WERI-Rb-1 (cell line): Measurements from ENCODE around the gene CEP43.
A peak's percentile ranks its signal among the peaks of the same experiment; 100 is the strongest.

ENCODE experiments used
- DNase-seq: peaks from one replicate; pipeline ENCODE4 v3.0.0-alpha.2; 2020
- H3K27ac ChIP-seq: fragments of 250-450 bp; sonication (Bioruptor Pico); 2 replicates; pipeline ENCODE4 v1.5.1; 2020; ENCODE audit warnings: mild to moderate bottlenecking, moderate library complexity
- H3K27me3 ChIP-seq: fragments of 250-450 bp; sonication (Bioruptor Pico); 2 replicates; pipeline ENCODE4 v1.5.1; 2021; ENCODE audit warnings: mild to moderate bottlenecking, low read depth, moderate library complexity; ENCODE audit not compliant: insufficient read depth, severe bottlenecking
- H3K36me3 ChIP-seq: fragments of 250-450 bp; sonication (Bioruptor Pico); 2 replicates; pipeline ENCODE4 v1.5.1; 2020; ENCODE audit warnings: mild to moderate bottlenecking, moderate library complexity
- H3K4me3 ChIP-seq: 2 replicates; pipeline ENCODE4 v1.5.1; 2011; ENCODE audit warnings: low read depth, mild to moderate bottlenecking, control low read depth, low read length
- H3K9me3 ChIP-seq: fragments of 250-450 bp; sonication (Bioruptor Pico); 2 replicates; pipeline ENCODE4 v1.5.1; 2021; ENCODE audit warnings: mild to moderate bottlenecking, moderate library complexity; ENCODE audit not compliant: severe bottlenecking
- TF ChIP-seq, protein P1 (sequence below): IDR thresholded peaks from 2 replicates; pipeline ENCODE4 v1.5.1; 2011; ENCODE audit warnings: low read depth, mild to moderate bottlenecking, control low read depth, inconsistent platforms, low read length

Gene CEP43

DNA sequence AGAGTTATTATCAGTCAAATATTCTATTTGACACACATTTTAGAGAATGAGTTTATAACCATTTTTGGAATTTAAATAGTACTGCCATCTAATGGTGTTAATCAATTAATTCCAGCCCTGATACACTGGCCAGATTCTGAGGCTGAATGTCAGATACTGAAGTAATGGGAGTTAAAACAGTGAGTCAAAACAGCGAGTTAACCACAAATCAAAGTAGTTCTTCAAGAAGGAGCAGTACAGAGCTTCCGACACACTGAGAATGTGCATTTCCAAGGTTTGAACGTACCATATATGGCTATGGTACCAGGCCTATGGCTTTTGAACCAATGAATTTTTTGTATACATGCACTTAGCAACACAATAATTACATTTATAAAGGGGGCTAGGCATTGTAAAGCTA is 11.3 kb upstream of the CEP43 start:
- TF ChIP-seq, protein P1, sequence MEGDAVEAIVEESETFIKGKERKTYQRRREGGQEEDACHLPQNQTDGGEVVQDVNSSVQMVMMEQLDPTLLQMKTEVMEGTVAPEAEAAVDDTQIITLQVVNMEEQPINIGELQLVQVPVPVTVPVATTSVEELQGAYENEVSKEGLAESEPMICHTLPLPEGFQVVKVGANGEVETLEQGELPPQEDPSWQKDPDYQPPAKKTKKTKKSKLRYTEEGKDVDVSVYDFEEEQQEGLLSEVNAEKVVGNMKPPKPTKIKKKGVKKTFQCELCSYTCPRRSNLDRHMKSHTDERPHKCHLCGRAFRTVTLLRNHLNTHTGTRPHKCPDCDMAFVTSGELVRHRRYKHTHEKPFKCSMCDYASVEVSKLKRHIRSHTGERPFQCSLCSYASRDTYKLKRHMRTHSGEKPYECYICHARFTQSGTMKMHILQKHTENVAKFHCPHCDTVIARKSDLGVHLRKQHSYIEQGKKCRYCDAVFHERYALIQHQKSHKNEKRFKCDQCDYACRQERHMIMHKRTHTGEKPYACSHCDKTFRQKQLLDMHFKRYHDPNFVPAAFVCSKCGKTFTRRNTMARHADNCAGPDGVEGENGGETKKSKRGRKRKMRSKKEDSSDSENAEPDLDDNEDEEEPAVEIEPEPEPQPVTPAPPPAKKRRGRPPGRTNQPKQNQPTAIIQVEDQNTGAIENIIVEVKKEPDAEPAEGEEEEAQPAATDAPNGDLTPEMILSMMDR: no peak
- H3K4me3 ChIP-seq: no peak overlapping the region
- H3K27ac ChIP-seq: no peak overlapping the region
- H3K27me3 ChIP-seq: no peaks in the 10 kb centered on the region
- no peaks in the 10 kb centered on the region; the same call in 1 of the 2 replicates for H3K36me3 ChIP-seq
- H3K9me3 ChIP-seq: no peaks in the 10 kb centered on the region
- DNase-seq: no peak

DNA sequence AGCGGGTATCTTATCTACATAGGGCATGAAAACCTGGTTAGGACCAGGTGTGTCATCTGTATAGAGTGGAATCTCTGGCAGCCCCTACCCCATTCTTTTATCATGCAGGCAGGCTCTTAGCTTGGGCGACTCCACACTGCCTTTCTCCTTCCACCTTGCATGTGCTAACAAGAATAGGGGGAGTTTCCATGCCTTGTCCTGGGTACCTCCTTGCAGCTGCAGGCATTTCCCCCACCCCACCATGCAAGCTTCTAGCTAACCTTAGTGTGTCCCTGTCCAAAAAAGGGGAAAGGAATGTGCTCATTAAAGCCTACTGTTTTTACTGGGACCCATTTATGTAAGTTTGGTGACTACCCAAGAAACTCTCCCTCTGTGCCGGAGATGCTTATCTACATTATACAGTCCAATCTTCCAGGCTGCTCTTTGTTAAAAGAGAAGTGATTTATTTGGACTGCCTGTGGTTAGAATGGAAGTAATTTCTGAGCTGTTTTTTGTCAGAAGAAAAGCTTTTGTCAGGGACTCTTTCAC is 10.5 kb upstream of the CEP43 start:
- no peak overlapping the region for H3K4me3 ChIP-seq
- no peak overlapping the region for H3K27ac ChIP-seq
- no peaks in the 10 kb centered on the region; the same call in 1 of the 2 replicates for H3K36me3 ChIP-seq
- no peaks in the 10 kb centered on the region for H3K27me3 ChIP-seq
- DNase-seq: no peak
- TF ChIP-seq, protein P1: no peak
- no peaks in the 10 kb centered on the region for H3K9me3 ChIP-seq

DNA sequence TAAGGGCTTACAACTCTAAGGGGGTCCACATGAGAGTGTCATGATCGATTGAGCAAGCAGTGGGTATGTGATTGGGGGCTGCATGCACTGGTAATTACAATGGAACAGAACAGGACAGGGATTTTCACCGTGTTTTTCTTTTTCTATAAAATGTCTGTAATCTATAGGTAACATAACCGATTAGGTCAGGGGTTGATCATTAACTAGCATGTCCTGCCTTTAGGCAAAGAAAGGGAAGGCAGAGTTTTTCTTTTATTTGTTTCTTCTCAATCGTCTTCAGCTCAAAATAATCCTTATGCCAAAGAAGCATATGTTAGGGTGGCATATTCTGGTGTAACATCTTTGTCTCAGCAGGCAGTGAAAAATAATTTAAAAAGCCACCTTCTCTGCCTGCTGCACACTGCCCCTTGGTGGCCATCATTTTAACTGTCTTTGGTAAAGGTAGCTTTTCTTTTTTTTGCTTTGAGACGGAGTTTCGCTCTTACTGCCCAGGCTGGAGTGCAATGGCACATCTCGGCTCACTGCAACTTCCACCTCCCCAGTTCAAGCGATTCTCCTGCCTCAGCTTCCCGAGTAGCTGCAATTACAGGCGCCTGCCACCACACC is 9.7 kb upstream of the CEP43 start:
- H3K36me3 ChIP-seq: no peaks in the 10 kb centered on the region; the same call in none of the 2 replicates
- TF ChIP-seq, protein P1: peak; percentile 40; the same call in 1 of the 2 replicates
- H3K27ac ChIP-seq: no peak overlapping the region
- H3K9me3 ChIP-seq: no peaks in the 10 kb centered on the region
- H3K27me3 ChIP-seq: no peaks in the 10 kb centered on the region
- H3K4me3 ChIP-seq: no peak overlapping the region
- no peak for DNase-seq

DNA sequence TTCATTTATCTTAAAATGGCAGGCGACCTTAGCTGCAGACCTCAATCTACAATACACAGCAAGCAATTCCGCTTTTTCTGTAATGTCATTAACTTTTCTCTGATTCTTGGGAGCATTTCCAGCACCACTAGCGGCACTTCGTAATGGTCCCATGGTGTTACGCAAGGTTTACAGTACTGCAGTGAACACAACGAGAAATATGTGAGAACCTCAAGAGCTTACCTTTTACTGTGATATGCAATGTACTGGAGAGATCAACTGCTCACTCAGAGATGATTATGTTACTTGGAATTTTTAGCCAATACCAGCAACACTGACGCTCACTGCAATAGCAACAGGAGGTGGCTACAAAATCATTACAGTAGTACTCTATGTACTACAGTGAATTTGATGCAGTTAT is 2.8 kb upstream of the CEP43 start:
- no peaks in the 10 kb centered on the region for H3K27me3 ChIP-seq
- no peak overlapping the region for H3K4me3 ChIP-seq
- H3K27ac ChIP-seq: no peak overlapping the region
- DNase-seq: no peak
- no peaks in the 10 kb centered on the region for H3K9me3 ChIP-seq
- TF ChIP-seq, protein P1: no peak
- peaks cover 18% of the 10 kb centered on the region for H3K36me3 ChIP-seq

DNA sequence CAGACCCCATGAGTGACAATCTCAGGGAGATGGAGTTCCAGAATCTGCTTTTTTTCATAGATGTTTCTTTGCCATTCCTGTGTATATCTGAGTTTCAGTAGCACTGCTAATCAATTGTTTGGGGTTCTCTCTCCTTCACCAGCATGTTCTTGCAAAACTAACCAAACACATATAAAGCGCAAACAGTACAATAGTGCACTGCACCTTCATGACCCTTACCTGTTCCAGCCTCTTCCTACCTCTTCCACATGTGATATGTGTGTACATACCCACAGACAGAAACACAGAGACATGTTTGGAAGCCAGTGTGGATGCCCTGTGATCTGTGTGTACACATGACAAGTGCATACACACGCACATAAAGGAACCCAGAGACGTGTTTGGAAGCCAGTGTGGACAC is 1.8 kb upstream of the CEP43 start:
- Histone ChIP-seq H3K4me3 (no peak overlapping the region), H3K9me3 (no peaks in the 10 kb centered on the region), H3K36me3 (peaks cover 27% of the 10 kb centered on the region), H3K27me3 (no peaks in the 10 kb centered on the region), H3K27ac (no peak overlapping the region)
- no peak for DNase-seq
- TF ChIP-seq, protein P1: no peak
